Kidney (tissue), 14 donors: ENCODE results near the gene CACNB4. TPM values are rescaled to one million over a fixed set of nuclear protein-coding genes. Genes with fewer than 3 reads are reported as not detected.

Experiments
- DNase-seq, 5 donors: peaks; one replicate each; pipeline ENCODE4 v3.0.0-alpha.2; 2013 to 2020
- FAIRE-seq: peaks from 2 replicates; lab custom pipeline; 2012; peaks lifted over from hg19 to GRCh38; lab: Jason Lieb, UNC
- H3K27ac ChIP-seq, 2 donors: one replicate each; pipeline ENCODE4 v1.7.0; 2013; ENCODE audit warnings: low read depth in 2 of 2, low read length in 2 of 2, inconsistent platforms in 1 of 2
- H3K27me3 ChIP-seq: one replicate; pipeline ENCODE4 v1.7.1; 2013; ENCODE audit warnings: low read length, inconsistent platforms; ENCODE audit not compliant: control insufficient read depth, insufficient read depth
- H3K36me3 ChIP-seq, 3 donors: one replicate each; pipeline versions ENCODE4 v1.7.0 to v1.7.1; 2013; ENCODE audit warnings: low read length in 3 of 3, control low read depth in 1 of 3, inconsistent platforms in 1 of 3; ENCODE audit not compliant: insufficient read depth in 3 of 3, control insufficient read depth in 2 of 3
- H3K4me1 ChIP-seq, 3 donors: one replicate each; pipeline versions ENCODE4 v1.7.0 to v1.7.1; 2013; ENCODE audit warnings: low read length in 3 of 3, inconsistent platforms in 1 of 3, low read depth in 1 of 3; ENCODE audit not compliant: control insufficient read depth in 2 of 3, insufficient read depth in 2 of 3
- H3K4me3 ChIP-seq, 3 donors: one replicate each; pipeline versions ENCODE4 v1.7.0 to v1.8.1; 2013; ENCODE audit warnings: low read length in 3 of 3, control low read depth in 1 of 3, inconsistent platforms in 1 of 3
- H3K9ac ChIP-seq, 3 donors: one replicate each; pipeline versions ENCODE4 v1.7.0 to v1.7.1; 2013; ENCODE audit warnings: low read length in 3 of 3, control low read depth in 1 of 3, inconsistent platforms in 1 of 3
- H3K9me3 ChIP-seq, 3 donors: one replicate each; pipeline versions ENCODE4 v1.7.0 to v1.7.1; 2013; ENCODE audit warnings: low read length in 3 of 3, control low read depth in 1 of 3, inconsistent platforms in 1 of 3; ENCODE audit not compliant: control insufficient read depth in 2 of 3, insufficient read depth in 1 of 3
- CTCF ChIP-seq: IDR thresholded peaks from 3 replicates; pipeline ENCODE4 v1.5.1; 2012; ENCODE audit warnings: mild to moderate bottlenecking, moderate library complexity, borderline replicate concordance; ENCODE audit not compliant: insufficient read depth; ENCODE audit errors: extremely low read depth
- intact Hi-C: fragments of 100-400 bp; cut with DNase I; formaldehyde crosslinking; loops from one replicate; pipeline ENCODE4 v1.11.1; 2022
- polyA plus RNA-seq: library from polyadenylated mRNA; stranded (reverse); fragments of 350-450 nt; fragmentation: Illumina TruSeq; extraction: RNeasy Lipid Tissue Mini Kit (QIAGEN cat#74804); gene quantifications from one replicate; pipeline ENCODE4 v1.2.3, GENCODE V29; 2014; ENCODE audit warnings: low read depth, low replicate concordance; ENCODE audit not compliant: insufficient read depth
- total RNA-seq: library from RNA; stranded (reverse); fragmentation: NEBNext Ultra II Directional; extraction: Animal tissue kit (Norgen Biotek cat#: 25700); gene quantifications from one replicate; pipeline ENCODE4 v1.2.1, GENCODE V29; 2021
- donor health status: control.
- donor health status: control.
- donor health status: control.
- donor health status: control.
- donor health status: control.
- donor health status: DM: yes; HTN: yes; CAD: no.
- donor health status: Normal renal cell carcinoma (clear cell type).

CACNB4 gene
- total and polyA plus RNA-seq, 2 donors from 2014 or later, result 1.3 to 2.2 TPM

- intact Hi-C loops, result no loop called here
- TF ChIP-seq CTCF, result no peak
- Histone ChIP-seq H3K27me3 (no peaks in the 10 kb centered on the region), H3K27ac (no peak overlapping the region), H3K4me1 (no peaks in the 10 kb centered on the region), H3K36me3 (no peaks in the 10 kb centered on the region), H3K9me3 (no peaks in the 10 kb centered on the region), H3K4me3 (no peak overlapping the region), H3K9ac (no peak overlapping the region)
- FAIRE-seq (no peak), DNase-seq (no peak)
Observed at GRCh38 chr2:151933266-151933804, 165.5 kb downstream of the CACNB4 start.

GRCh38 chr2:151931756-151932155 is 167.1 kb downstream of the CACNB4 start:
- DNase-seq (no peak), FAIRE-seq (no peak)
- no peak for TF ChIP-seq CTCF
- no peak overlapping the region for H3K4me3 ChIP-seq
- no peaks in the 10 kb centered on the region for H3K36me3 ChIP-seq
- intact Hi-C loops, result no loop called here
- H3K9me3 ChIP-seq, result no peaks in the 10 kb centered on the region
- no peak overlapping the region for H3K9ac ChIP-seq
- H3K4me1 ChIP-seq, result no peaks in the 10 kb centered on the region
- H3K27me3 ChIP-seq, result no peaks in the 10 kb centered on the region
- H3K27ac ChIP-seq, result no peak overlapping the region

- Histone ChIP-seq H3K9ac (no peak overlapping the region), H3K4me3 (no peak overlapping the region), H3K9me3 (no peaks in the 10 kb centered on the region), H3K27ac (no peak overlapping the region), H3K4me1 (no peaks in the 10 kb centered on the region), H3K27me3 (no peaks in the 10 kb centered on the region), H3K36me3 (no peaks in the 10 kb centered on the region)
- TF ChIP-seq CTCF, result no peak
- intact Hi-C loops, result no loop called here
- FAIRE-seq, result no peak
- no peak for DNase-seq
Observed at GRCh38 chr2:151931030-151931611, 167.7 kb downstream of the CACNB4 start.

GRCh38 chr2:151930042-151930441 is 168.8 kb downstream of the CACNB4 start:
- H3K9ac ChIP-seq, result no peak overlapping the region
- no peak overlapping the region for H3K4me3 ChIP-seq
- FAIRE-seq (no peak), DNase-seq (no peak)
- H3K27ac ChIP-seq, result no peak overlapping the region
- H3K36me3 ChIP-seq, result no peaks in the 10 kb centered on the region
- H3K27me3 ChIP-seq, result no peaks in the 10 kb centered on the region
- H3K9me3 ChIP-seq, result no peaks in the 10 kb centered on the region
- intact Hi-C loops, result no loop called here
- no peaks in the 10 kb centered on the region for H3K4me1 ChIP-seq
- TF ChIP-seq CTCF, result no peak
